Activated T-helper 2 cell treated with anti-CD3 and anti-CD28 coated beads, Interferon-gamma antibody, Interleukin-2, Interleukin-4, amounts not matched to agents 10 μg/mL and 5 μg/mL and 100 μg/mL, durations not matched to agents 14 hours and 24 hours and 36 hours (primary cell): Measurements from ENCODE around the gene PIK3CA. TPM values are rescaled to one million over a fixed set of nuclear protein-coding genes. Genes with fewer than 3 reads are reported as not detected.
A peak's percentile ranks its signal among the peaks of the same experiment; 100 is the strongest.
"Not testable (repeated sequence)": the region's sequence is repeated elsewhere in the genome, so short reads cannot be mapped to it uniquely, and the experiment has no call there.

Experiments used
- DNase-seq: peaks from one replicate; pipeline ENCODE4 v3.0.0; 2021; ENCODE audit warnings: low spot score
- H3K27ac Mint-ChIP-seq: one replicate; pipeline ENCODE4 v1.8.0; 2021; ENCODE audit warnings: mixed read lengths
- H3K27me3 Mint-ChIP-seq: one replicate; pipeline ENCODE4 v1.8.0; 2021; ENCODE audit warnings: low read depth, mixed read lengths
- H3K36me3 Mint-ChIP-seq: one replicate; pipeline ENCODE4 v1.8.0; 2021; ENCODE audit warnings: low read depth, mixed read lengths
- H3K4me1 Mint-ChIP-seq: one replicate; pipeline ENCODE4 v1.8.0; 2021; ENCODE audit warnings: low read depth, mixed read lengths
- H3K4me3 Mint-ChIP-seq: one replicate; pipeline ENCODE4 v1.8.0; 2021; ENCODE audit warnings: low read depth, mild to moderate bottlenecking, moderate library complexity, mixed read lengths
- H3K9me3 Mint-ChIP-seq: one replicate; pipeline ENCODE4 v1.8.0; 2021; ENCODE audit warnings: mixed read lengths
- intact Hi-C: fragments of 100-400 bp; cut with micrococcal nuclease; formaldehyde crosslinking; loops from one replicate; pipeline ENCODE4 v1.15.1; 2023
- total RNA-seq: library from RNA; stranded (reverse); gene quantifications from 2 replicates; pipeline ENCODE4 v1.2.3, GENCODE V29; 2022

The PIK3CA gene
- total RNA-seq, 1 donor from 2014 or later, result 16.3 TPM

DNA sequence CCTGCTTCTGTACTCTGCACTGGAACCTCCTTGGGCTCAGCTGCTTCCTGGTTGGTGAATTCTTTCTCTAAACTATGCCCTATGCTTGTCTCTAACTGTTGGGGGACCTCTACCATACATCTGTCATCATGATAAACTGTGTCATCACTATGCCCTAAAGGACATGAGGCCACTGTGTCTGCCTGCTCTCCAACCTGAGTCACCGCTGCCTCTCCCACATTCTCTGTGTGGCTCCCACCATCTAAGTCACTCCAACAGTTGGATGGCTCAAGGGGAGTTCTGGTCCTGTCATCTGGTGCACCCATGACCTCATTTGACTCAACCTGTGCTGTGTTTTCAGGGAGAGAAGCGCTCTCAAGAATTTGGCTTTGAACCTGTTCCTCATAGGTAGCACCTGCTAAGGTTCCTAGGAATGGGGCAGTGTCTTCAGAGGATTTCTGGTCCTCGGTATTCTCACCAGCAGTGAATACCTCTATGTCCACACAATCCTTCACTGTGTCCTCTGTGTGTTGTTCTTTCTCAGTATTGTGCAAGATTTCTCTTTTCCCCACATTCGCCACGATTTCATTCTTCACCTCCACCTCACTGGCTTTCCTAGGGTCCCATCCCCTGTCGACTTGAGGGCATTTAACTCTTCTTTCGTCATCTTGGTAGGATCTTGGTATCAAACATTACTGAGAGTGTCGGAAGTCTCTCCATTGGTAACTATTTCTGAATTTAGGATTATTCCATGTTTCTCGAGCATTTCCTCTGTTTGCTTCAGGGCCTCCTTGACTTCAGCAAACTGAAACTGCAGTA is 112.0 kb downstream of the PIK3CA start:
- H3K9me3 Mint-ChIP-seq, DNase-seq, intact Hi-C loops, H3K36me3 Mint-ChIP-seq, H3K27ac Mint-ChIP-seq: not testable (repeated sequence)
- peaks cover 15% of the 10 kb centered on the region for H3K27me3 Mint-ChIP-seq
- H3K4me1 Mint-ChIP-seq, result peaks cover 22% of the 10 kb centered on the region
- H3K4me3 Mint-ChIP-seq, result peak overlapping the region; percentile 2

DNA sequence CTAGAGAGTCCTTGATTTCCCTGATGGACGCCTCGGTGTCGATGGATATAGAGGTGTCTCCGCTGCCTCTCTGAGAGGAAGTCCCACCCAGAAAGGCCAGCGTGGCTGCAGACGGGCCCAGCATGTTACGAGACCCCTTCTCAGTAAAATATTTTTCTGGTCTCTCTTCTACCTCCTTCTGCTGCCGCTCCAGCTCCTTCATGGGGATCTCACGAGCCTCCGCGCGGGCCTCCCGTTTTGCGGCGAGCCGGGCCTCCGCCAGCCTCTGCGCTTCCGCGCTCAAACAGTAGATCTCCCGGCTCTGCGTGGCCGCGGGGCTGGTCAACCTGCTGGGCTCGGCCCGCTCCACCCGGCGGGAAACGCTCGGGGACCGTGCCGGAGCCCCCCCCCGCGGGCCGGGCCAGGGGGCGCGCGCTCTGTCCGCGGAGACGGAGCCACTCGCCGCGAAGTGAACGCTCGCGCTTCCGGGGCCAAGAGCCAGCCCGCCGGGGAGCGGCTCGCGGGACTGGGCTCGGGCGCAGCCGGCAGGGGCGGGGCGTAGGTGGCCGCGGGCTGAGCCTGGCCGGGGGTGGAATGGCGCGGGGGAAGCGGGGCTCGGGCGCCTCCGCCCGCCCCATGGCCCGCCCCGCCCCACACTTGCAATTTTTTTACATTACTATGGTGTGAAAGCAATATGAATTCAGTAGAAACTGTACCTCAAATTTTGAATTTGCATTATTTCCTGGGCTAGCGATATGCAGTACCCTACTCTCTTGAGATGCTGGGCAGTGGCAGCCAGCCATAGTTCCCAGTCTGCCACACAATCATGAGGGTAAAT is 113.0 kb downstream of the PIK3CA start:
- H3K27ac Mint-ChIP-seq, result no peak overlapping the region
- H3K4me1 Mint-ChIP-seq, result peaks cover 28% of the 10 kb centered on the region
- intact Hi-C loops, result loop anchor here (1.0 kb wide), 1 partner anchor 112 kb away; no protein-coding TSS in a partner anchor
- no peaks in the 10 kb centered on the region for H3K36me3 Mint-ChIP-seq
- peak; percentile 67 for DNase-seq
- H3K27me3 Mint-ChIP-seq, result peaks cover 12% of the 10 kb centered on the region
- peaks cover 6% of the 10 kb centered on the region for H3K9me3 Mint-ChIP-seq
- peak overlapping the region; percentile 66 for H3K4me3 Mint-ChIP-seq

DNA sequence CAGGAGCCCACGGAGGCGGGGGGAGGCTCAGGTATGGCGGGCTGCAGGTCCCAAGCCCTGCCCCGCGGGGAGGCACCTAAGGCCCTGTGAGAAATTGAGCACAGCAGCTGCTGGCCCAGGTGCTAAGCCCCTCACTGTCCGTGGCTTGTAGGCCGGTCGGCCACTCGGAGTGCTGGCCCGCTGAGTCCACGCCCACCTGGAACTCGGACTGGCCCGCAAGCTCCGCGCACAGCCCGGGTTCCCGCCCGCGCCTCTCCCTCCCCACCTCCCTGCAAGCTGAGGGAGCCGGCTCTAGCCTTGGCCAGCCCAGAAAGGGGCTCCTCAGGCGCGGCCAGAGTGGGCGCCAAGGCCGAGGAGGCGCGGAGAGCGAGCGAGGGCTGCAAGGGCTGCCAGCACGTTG is 115.0 kb downstream of the PIK3CA start:
- intact Hi-C loops, result no loop called here
- H3K27ac Mint-ChIP-seq, result no peak overlapping the region
- DNase-seq, result no peak
- H3K4me3 Mint-ChIP-seq, result no peak overlapping the region
- peaks cover 6% of the 10 kb centered on the region for H3K9me3 Mint-ChIP-seq
- peaks cover 32% of the 10 kb centered on the region for H3K4me1 Mint-ChIP-seq
- H3K27me3 Mint-ChIP-seq, result peaks cover 15% of the 10 kb centered on the region
- no peaks in the 10 kb centered on the region for H3K36me3 Mint-ChIP-seq

DNA sequence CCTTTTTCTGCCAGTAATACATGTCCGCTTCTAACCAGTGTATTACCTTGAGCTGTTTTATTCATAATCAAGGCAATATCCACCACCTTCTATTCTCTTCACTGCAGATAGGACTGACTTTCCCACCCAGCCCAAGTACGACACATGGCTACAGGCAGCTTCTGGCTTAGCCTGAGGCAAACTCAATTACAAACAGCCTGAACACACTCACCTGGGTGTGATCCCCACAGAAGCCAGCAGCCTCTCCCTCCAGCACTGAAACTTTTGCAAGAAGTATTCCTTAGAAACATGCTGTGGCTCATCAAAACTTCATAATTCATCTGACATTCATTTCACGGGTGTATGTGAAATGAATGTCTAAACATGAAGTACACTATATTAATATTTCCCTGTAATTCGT is 116.3 kb downstream of the PIK3CA start:
- H3K9me3 Mint-ChIP-seq, result peaks cover 6% of the 10 kb centered on the region
- intact Hi-C loops, result no loop called here

DNA sequence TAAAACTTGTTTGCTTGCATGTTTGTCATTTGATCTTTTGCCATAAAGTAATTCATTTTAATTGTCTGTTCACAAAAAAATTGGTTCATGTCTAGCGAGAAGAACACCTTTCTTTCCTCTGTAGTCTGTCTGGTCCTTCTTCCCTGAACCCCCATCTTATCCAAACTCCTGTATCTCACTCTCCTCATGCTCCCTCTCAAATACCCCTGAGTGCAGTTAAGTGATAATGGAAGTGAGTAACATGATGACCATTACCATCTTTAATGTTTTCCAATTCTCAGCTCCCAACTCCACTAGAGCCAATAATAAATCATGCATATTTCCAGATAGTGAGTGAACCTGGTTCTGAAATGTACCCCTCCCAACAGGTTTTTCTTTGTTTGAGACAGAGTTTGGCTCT is 116.9 kb downstream of the PIK3CA start:
- Mint-ChIP-seq H3K36me3 (no peaks in the 10 kb centered on the region), H3K4me1 (peaks cover 19% of the 10 kb centered on the region), H3K4me3 (no peak overlapping the region), H3K27me3 (peaks cover 7% of the 10 kb centered on the region), H3K27ac (no peak overlapping the region), H3K9me3 (no peaks in the 10 kb centered on the region)
- intact Hi-C loops, result no loop called here
- DNase-seq, result no peak

More for the DNA sequence above, 116.3 kb downstream of the PIK3CA start:
- H3K4me1 Mint-ChIP-seq, result peaks cover 26% of the 10 kb centered on the region
- H3K27ac Mint-ChIP-seq, result no peak overlapping the region
- DNase-seq, result no peak
- no peak overlapping the region for H3K4me3 Mint-ChIP-seq
- no peaks in the 10 kb centered on the region for H3K36me3 Mint-ChIP-seq
- H3K27me3 Mint-ChIP-seq, result peaks cover 12% of the 10 kb centered on the region

DNA sequence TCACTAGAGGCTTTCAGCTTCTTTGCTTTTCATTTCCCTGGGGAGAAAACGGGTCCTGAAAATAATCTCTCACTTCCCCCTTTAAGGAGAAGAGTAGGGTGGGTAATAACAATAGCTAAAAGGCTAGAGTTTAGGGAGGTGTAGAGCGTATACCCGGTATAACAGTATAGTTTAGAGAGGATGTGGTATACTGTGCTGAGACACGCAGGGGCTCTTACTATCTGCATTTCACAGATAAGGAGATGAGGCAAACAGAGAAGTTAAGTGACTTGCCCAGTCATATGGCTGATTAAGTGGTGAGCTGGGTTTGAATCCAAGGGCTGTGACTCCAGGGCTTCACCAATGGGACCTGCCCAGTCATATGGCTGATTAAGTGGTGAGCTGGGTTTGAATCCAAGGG is 117.7 kb downstream of the PIK3CA start:
- peaks cover 14% of the 10 kb centered on the region for H3K4me1 Mint-ChIP-seq
- no peaks in the 10 kb centered on the region for H3K9me3 Mint-ChIP-seq
- H3K27me3 Mint-ChIP-seq, result peaks cover 5% of the 10 kb centered on the region
- H3K27ac Mint-ChIP-seq, result no peak overlapping the region
- no peak overlapping the region for H3K4me3 Mint-ChIP-seq
- DNase-seq, result no peak
- H3K36me3 Mint-ChIP-seq, result no peaks in the 10 kb centered on the region
- intact Hi-C loops, result no loop called here

DNA sequence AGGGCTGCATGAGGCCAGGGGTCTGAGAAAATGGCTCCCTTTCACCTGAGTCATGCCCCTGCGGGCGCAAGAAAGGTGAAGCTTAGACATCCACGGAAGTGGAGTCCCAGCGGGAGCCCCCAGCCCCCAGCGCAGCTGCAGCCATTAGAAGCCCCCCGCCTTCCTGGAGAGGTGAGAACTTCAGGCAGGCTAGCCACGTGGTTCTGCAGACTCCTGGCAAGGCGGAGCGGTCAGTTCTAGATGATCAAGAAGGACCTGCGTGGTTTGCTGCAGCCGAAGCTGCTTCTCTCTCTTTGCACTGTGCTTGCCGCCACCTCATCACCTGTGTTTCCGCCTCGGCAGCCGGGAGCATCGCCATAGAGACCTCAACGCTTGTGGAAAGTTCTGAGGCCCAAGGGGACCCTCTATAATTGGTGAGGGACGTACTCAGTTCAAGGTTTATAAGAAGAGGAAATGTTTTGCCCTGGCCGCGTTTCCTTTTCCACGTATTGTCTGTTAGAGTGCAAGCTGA is 118.6 kb downstream of the PIK3CA start:
- H3K27me3 Mint-ChIP-seq, result peaks cover 5% of the 10 kb centered on the region
- no peak overlapping the region for H3K27ac Mint-ChIP-seq

DNA sequence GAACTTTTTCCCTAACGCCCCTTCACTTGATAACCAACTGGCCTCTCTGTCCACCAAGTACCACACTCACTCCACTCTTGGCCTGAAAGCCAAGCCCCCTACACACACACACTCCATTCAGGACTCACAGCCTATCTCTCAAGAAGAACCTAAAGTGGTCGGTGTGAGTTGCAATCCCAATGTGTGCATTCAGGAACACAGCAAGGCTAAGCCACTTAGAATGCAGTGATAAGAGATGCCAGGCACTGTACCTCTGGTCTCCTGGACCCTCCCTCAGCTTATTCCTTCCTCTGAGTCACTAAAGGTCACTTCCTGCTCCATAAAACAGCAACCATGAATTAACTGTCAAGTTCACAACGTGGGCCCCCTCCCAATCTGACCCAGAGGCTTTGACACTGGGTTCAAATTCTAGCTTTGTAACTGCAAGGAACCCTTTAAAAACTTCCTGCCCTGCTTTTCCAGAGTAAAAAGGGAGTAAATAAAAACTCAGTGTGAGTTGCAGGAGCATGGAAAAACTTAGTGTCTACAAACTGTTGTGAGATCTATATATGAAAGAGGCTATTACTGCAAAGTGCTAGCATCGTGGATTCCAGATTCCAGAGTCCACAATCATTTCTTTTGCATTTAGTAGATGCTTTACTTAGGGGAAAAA is 120.4 kb downstream of the PIK3CA start:
- Mint-ChIP-seq H3K36me3 (no peaks in the 10 kb centered on the region), H3K4me1 (peaks cover 9% of the 10 kb centered on the region), H3K9me3 (no peaks in the 10 kb centered on the region), H3K4me3 (no peak overlapping the region), H3K27ac (no peak overlapping the region), H3K27me3 (peaks cover 5% of the 10 kb centered on the region)
- DNase-seq, result no peak
- intact Hi-C loops, result no loop called here

More for the DNA sequence above, 118.6 kb downstream of the PIK3CA start:
- Mint-ChIP-seq H3K4me1 (peaks cover 14% of the 10 kb centered on the region), H3K9me3 (no peaks in the 10 kb centered on the region), H3K4me3 (no peak overlapping the region), H3K36me3 (no peaks in the 10 kb centered on the region)
- DNase-seq, result no peak
- intact Hi-C loops, result no loop called here

DNA sequence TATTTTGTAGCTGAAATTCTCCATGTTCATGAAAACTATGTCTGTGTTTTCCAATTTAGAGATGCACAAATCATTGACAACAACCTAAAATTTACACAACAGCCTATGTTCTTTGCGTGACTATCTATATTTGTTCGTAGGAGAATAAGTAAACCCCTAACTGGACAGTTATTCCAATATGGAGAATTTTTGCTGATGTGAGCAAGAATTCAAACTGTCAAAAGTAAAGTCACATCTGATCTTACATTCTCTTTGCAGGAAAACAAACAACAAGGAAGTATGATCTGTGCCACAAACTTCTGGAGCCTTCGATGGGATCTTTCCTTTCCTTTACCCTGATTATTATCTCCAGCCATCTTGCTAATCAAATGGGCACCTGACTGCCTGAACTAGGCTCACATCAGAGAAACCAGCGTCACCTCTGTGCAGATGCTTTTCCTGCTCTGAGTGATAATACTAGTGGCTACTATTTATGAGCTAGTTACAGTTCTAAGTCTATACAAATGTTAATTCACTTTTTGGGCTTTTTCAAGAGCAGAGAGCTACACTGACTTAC is 121.1 kb downstream of the PIK3CA start:
- Mint-ChIP-seq H3K36me3 (no peaks in the 10 kb centered on the region), H3K4me3 (no peak overlapping the region), H3K4me1 (peaks cover 9% of the 10 kb centered on the region), H3K9me3 (no peaks in the 10 kb centered on the region), H3K27ac (no peak overlapping the region), H3K27me3 (peaks cover 5% of the 10 kb centered on the region)
- intact Hi-C loops, result no loop called here
- no peak for DNase-seq

DNA sequence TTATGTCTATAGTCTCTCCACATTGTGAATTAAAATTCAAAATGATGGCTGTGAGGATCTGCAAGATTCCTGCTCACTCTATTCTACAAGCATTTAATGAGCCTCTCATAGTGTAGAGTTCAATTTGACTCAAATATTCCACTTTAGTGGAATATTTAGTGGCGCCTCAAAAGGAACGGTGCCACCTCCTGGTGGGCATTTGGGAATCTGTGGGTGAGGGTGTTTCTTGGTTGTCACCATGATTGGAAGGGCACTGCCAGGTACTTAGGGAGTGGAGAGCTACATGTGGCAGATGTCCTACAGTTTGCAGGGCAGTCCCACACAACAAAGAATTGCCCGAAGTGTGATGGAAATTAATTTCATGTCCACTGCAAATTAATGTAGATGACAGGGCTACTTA is 124.2 kb downstream of the PIK3CA start:
- Mint-ChIP-seq H3K9me3 (no peaks in the 10 kb centered on the region), H3K27me3 (peaks cover 9% of the 10 kb centered on the region), H3K36me3 (no peaks in the 10 kb centered on the region), H3K4me1 (no peaks in the 10 kb centered on the region), H3K27ac (no peak overlapping the region), H3K4me3 (no peak overlapping the region)
- intact Hi-C loops, result no loop called here
- no peak for DNase-seq

DNA sequence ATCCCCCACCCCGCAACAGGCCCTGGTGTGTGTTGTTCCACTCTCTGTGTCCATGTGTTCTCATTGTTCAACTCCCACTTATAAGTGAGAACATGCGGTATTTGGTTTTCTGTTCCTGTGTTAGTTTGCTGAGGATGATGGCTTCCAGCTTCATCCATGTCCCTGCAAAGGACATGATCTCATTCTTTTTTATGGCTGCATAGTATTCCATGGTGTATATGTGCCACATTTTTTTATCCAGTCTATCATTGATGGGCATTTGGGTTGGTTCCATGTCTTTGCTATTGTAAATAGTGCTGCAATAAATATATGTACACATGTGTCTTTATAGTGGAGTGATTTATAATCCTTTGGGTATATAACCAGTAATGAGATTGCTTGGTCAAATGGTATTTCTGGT is 126.3 kb downstream of the PIK3CA start:
- H3K27ac Mint-ChIP-seq, intact Hi-C loops, H3K4me1 Mint-ChIP-seq, DNase-seq, H3K4me3 Mint-ChIP-seq, H3K36me3 Mint-ChIP-seq, H3K9me3 Mint-ChIP-seq: not testable (repeated sequence)
- H3K27me3 Mint-ChIP-seq, result peaks cover 13% of the 10 kb centered on the region

DNA sequence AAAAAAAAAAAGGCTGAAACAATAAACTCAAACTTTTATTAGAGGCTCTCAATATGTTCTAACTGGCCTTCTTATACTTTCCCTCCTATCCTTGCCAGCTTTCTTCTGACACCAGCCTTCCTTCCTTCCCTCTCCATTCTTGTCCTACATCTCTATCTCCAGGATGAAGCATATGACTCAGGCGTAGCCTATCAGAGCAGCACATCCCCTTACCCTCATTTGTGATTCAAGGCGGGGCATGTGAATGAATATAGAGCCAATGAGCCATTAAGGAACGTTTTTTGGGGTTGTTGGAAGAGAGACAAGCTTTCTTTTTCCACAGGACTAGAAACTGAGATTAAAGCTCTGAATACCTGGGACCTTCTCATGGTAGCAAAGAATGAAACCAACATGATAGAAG is 127.8 kb downstream of the PIK3CA start:
- Mint-ChIP-seq H3K36me3 (no peaks in the 10 kb centered on the region), H3K4me3 (no peak overlapping the region), H3K9me3 (no peaks in the 10 kb centered on the region), H3K4me1 (no peaks in the 10 kb centered on the region), H3K27ac (no peak overlapping the region), H3K27me3 (peaks cover 16% of the 10 kb centered on the region)
- intact Hi-C loops, result no loop called here
- DNase-seq, result no peak
